Measurements from ENCODE around the gene RIMBP3C.
"Not testable (repeated sequence)": the region's sequence is repeated elsewhere in the genome, so short reads cannot be mapped to it uniquely, and the experiment has no call there.

GRCh38 chr22:21516970-21517764 lies 34.1 kb downstream of the RIMBP3C start:
- TF ChIP-seq, protein P1, sequence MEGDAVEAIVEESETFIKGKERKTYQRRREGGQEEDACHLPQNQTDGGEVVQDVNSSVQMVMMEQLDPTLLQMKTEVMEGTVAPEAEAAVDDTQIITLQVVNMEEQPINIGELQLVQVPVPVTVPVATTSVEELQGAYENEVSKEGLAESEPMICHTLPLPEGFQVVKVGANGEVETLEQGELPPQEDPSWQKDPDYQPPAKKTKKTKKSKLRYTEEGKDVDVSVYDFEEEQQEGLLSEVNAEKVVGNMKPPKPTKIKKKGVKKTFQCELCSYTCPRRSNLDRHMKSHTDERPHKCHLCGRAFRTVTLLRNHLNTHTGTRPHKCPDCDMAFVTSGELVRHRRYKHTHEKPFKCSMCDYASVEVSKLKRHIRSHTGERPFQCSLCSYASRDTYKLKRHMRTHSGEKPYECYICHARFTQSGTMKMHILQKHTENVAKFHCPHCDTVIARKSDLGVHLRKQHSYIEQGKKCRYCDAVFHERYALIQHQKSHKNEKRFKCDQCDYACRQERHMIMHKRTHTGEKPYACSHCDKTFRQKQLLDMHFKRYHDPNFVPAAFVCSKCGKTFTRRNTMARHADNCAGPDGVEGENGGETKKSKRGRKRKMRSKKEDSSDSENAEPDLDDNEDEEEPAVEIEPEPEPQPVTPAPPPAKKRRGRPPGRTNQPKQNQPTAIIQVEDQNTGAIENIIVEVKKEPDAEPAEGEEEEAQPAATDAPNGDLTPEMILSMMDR (IDR thresholded peaks at IDR 0.05) = not testable (repeated sequence)
- not testable (repeated sequence) for TF ChIP-seq EZH2 (IDR thresholded peaks at IDR 0.05; ENCODE audit: borderline replicate concordance, insufficient read depth, low read depth, low read length, poor library complexity, severe bottlenecking)

Measured in B cell (primary cell).